Measurements from ENCODE around the gene NPC2.
"Not testable (repeated sequence)": the region's sequence is repeated elsewhere in the genome, so short reads cannot be mapped to it uniquely, and the experiment has no call there.

The NPC2 gene

DNA sequence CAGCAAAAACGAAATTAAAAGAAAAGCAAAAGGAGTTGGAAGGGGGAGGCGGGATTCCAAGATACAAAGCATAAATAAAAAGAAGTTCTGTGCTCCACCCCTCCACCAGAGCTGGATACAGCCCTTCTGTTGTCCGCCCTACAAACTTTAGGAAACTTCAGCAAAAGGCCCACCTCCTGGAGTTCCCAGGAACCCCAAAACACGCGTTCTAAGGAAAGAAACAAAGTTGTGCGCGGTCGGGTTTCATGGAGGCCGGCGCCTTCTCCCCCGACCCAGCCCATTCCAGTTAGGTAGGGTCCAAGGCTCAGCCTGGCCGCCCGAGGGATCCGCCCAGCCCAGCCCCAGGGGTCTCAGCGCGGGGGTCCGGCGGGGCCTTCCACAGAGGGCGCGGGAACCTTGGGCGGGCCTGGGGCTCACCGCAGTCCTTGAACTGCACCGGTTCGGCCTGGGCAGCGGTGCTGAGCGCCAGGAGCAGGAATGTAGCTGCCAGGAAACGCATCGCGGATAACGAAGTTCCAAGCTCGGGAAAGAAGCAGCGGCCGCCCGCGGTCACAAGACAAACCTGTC is at the start of gene NPC2:
Gene NPC2 (minus strand): TSS at position 530 of the 567 bp plus-strand sequence. CDS start 31 bp downstream, at position 499.
- no peak for DNase-seq (ENCODE audit: low read depth)

GRCh38 chr14:74542056-74542685 is 49.1 kb upstream of the NPC2 start:
- no peak for DNase-seq (ENCODE audit: low read depth)

DNA sequence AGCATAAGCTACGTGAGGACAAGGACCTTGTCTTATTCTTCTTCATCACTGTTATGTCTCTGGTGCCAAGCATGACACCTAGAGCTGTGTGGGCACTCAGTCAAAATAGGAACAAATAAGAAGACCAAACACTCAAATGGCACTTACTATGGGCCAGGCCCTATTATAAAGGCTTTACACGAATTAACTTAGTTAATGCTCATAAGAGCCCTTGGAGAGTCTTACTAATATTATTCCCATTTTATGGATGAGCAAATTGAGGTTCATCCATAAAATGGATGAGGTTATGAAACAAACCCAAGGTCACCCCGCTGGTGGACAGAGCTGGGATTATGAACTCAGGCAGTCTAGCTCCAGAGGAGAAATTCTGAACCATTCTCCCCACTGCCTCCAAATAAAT is 48.1 kb upstream of the NPC2 start:
- DNase-seq (ENCODE audit: low read depth): no peak

GRCh38 chr14:74539503-74539902 is 46.4 kb upstream of the NPC2 start:
- no peak for DNase-seq (ENCODE audit: low read depth)

DNA sequence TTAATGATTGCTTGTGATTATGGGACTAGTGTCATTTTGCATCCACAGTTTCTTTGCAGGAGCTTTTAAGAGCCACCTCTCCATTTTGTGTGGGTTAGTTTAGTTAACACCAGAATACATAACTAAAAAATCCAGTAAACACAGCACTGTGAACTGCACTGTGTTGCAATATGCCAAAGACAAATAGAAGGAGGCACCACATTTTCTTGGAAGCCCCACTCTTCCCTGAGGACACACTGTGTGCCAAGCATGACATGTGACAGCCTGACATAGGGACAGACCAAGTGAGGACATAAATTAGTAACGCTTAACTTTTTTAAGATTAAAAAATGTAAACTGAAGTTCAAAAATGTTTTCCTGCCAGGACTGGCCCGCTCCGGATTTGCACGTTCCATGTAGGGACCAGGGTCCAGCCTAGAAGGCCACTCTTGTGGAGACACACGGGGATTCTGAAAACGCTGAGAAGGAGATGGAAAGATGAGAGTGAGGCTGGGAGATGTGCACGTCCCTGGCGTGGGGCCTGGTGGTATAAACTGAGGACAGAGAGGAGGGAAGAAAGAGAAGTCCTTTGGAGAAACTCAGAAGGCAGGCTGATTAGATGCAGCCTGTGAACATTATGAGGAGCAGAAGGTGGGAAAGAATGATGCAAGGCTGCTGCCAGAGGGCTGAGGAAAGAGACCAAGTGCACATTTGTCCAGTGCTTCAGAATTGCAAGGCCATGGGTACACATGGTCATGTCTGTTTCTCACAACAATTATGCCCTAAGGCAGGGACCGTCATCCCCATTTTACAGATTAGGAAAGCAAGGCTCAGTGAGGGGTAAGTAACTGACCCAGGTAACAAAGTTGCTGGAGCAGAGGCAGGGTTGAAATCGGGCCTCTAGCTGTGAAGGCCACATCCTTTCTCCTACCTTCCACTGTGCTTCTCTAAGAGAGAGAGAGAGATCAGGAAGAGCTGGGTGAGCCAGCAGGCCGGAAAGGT is 45.6 kb upstream of the NPC2 start:
- no peak for DNase-seq (ENCODE audit: low read depth)

GRCh38 chr14:74536336-74536735 is 43.2 kb upstream of the NPC2 start:
- not testable (repeated sequence) for DNase-seq (ENCODE audit: low read depth)

DNA sequence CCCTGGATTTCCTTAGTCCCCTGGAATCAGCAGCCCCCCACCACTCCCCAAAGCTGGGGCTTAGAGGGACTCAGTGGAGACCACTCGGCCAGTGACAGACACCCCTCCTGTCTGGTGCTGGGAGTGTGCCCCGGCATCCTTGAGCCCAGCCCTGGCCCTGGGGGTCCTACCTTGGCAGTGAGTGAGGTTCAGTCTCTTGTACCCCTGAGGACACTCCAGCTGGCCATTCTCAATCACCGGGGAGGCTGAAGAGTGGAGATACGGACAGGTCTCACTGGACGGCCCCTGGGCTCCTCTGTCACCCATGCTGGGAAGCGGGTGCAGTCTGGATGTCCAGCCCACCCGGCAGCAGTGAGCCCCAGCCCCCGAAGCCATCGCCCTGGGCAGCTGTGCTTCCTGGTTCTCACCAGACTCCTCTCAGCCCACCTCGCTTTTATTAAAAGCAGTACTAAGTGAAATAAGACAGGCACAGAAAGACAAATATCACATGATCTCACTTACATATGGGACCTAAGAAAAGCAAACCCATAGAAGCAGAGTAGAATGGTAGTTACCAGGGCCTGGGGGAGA is 42.7 kb upstream of the NPC2 start:
- DNase-seq (ENCODE audit: low read depth): no peak

- no peak for DNase-seq (ENCODE audit: low read depth)
Measured at GRCh38 chr14:74533576-74533975, 40.5 kb upstream of the NPC2 start.

DNA sequence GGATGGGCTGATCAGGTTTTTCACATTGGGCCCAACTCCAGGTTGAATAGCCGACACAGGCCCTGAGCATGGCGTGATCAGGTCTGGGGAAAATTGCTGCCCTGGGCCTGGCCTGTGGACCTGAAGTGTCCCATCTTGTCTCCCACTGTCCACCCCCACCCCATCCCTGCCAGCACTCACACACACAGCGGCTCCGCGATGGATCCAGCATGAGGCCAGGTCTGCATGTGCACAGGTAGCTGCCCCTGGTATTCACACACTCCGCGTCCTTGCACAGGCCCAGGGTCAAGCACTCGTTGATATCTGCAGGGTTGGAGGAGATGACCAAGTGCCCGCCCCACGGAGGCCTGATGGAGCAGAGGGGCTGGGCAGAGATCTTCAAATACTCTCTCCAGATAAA is 39.1 kb upstream of the NPC2 start:
- DNase-seq (ENCODE audit: low read depth): no peak

- DNase-seq (ENCODE audit: low read depth): peak; percentile 54
Measured at GRCh38 chr14:74531467-74531866, 38.4 kb upstream of the NPC2 start.

- DNase-seq (ENCODE audit: low read depth): no peak
Measured at GRCh38 chr14:74531006-74531405, 37.9 kb upstream of the NPC2 start.

- DNase-seq (ENCODE audit: low read depth): no peak
Measured at GRCh38 chr14:74528886-74529285, 35.8 kb upstream of the NPC2 start.

DNA sequence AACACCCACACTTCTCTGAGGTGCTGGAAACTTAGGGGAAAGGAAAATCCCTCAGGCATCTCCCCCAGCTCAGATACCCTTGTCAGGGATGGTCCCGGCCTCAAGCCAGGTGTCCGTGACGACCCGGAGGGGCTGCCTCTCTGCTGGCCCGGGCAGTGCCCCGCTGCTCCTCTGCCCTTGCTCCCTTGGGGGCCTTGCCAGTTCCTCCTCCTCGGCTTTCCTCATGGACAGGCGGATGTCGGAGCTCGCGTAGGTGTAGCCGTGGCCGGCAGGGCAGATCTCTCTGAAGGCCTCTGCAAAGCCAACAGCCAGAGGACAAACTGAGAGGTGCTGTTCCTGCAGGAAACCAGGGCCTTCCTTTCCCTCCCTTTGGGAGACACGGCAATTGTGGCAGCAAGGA is 35.3 kb upstream of the NPC2 start:
- no peak for DNase-seq (ENCODE audit: low read depth)

DNA sequence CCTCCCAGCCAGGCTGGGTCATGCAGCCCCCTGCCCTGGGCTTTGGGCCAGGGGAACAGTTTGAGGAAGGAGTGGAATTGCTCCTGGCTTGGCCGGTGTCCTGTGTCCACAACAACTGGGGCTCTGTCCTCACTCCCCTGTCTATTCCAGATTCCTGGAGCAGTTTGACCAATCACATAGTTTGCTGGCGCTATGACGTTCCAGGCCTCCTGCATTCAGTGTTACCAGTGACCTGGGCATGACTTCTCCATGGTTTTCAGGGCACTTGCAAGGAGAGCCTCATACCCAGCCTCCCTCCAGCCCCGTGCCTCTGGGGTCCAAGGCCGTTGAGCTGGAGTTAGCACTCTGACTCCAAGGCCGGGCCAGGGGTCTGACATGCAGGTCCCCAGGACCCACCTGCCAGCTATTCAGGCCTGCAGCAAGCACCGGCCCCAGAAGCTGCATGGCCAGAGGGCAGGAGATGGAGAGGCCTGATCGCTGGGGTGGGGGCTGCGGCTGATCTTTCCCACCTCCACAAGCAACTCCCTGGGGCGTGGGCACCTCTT is 34.7 kb upstream of the NPC2 start:
- no peak for DNase-seq (ENCODE audit: low read depth)

DNA sequence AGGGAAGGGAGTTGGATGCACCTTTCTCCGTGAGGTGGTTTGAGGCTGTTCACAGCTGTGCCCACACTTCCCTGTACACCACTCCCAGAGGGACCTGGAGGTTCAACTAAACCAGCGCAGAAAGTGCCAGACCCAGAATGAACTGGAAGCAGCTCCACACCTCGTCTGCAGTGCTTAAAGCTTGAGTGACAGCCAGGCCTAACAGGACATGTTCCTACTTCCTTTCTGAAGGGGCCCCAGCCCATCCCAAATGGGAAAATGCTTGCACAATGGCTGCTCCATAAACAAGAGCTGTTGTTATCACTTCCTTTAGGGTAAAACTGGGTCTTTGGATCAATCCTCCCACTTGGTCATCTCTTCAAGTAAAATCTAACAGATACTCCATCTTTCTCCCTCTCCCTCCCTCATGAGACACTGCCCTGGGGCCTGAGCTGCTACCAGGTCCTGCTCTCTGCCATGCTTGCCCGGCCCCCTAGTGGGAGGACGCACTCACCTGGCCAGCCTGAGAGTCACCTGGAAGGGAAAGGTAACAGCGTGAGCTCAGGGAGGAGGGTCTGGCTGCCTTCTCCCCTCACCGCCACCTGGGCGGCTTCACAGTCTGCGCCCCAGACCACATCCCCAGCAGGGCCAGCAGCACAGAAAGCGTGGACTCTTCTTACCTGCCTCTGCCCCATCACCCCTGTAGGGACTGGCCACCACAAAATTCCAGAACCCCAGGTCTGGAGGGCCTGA is 33.9 kb upstream of the NPC2 start:
- no peak for DNase-seq (ENCODE audit: low read depth)

- DNase-seq (ENCODE audit: low read depth): no peak
Measured at GRCh38 chr14:74525361-74525851, 32.3 kb upstream of the NPC2 start.

GRCh38 chr14:74524812-74525135 is 31.7 kb upstream of the NPC2 start:
- DNase-seq (ENCODE audit: low read depth): no peak

DNA sequence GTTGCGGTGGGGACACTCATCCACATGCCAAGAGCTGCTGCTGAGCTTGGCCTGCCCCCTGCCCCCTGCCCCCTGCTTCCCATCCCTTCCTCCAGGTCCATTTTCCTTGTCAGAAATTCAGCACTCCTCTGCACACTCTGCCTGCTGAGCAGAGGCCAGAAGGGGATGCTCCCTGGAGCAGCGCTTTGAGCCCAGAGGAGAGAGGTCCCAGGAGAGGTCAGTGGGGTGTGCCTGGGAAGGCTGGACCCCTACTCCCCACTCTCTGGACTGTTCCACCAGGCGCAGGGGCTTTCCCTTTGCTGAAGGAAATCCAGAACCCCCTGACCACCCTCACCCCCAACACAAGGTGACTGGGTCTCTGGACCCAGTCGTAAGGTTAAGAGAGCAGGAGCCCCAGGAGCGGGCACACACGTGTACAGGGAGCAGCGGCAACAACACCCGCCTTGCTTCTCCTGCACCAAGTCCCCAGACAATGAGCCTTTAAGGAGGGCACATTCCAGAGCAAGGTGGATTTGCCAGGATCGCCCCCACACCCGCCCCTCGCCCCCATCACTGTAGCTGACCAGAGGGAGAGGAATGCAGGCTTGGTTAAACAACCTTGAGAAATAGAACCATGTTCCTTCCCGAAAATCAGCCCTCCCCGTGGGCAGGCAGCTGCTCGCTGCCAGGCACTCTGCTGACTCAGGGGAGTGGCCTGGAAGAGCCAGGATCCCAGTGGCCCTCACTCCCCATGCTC is 31.1 kb upstream of the NPC2 start:
- DNase-seq (ENCODE audit: low read depth): no peak

DNA sequence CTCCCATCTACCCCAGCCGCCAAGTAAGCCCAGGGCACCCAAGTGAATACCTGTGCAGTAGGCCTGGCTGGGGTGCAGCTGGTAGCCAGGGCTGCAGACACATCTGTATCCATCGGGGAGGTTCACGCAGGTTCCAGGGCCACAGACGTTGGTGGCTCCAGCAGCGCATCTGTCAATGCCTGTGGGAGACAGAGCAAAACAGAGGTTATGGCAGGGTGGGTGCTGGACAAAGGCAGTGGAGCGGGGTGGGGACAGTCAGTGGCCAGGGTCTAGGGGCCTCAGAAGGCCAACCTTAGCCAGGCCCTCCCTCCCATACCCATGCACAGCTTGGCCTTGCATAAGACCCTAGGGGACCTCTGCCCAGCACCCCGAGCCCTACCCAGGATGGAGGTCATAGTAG is 29.6 kb upstream of the NPC2 start:
- DNase-seq (ENCODE audit: low read depth): no peak

DNA sequence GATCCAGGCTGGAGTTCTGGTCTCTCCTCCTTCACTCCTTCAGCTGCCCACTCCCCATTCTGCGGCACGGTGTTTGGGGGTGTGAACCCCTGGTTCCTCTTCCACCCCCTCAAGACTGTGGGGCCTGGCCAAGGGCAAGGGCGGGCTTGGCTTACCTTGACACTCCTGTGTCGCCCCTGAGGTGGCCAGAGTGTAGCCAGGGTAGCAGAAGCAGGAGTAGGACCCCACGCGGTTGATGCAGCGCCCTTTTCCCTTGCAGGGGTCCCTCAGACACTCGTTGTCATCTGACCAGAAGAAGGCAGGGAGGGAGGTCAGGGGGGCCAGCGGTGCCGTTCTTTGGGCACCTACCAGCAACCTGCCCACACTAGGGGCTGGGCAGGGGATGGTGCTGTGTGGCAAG is 28.7 kb upstream of the NPC2 start:
- DNase-seq (ENCODE audit: low read depth): no peak

Measured in stromal cell of bone marrow (primary cell).